Mesothelial cell of epicardium (in vitro differentiated cells): ENCODE measurements around the gene RP2. TPM values are rescaled to one million over a fixed set of nuclear protein-coding genes. Genes with fewer than 3 reads are reported as not detected.

Experiments
- DNase-seq, 2 experiments: peaks; one replicate each; pipeline ENCODE4 v3.0.0; 2021; ENCODE audit warnings: low spot score in 2 of 2; ENCODE audit not compliant: unreplicated experiment in 2 of 2
- H3K27ac Mint-ChIP-seq: 2 replicates; pipeline ENCODE4 v1.8.0; 2021; ENCODE audit warnings: mixed read lengths
- H3K27me3 Mint-ChIP-seq: 2 replicates; pipeline ENCODE4 v1.8.0; 2021; ENCODE audit warnings: low read depth, mixed read lengths
- H3K36me3 Mint-ChIP-seq: 2 replicates; pipeline ENCODE4 v1.8.0; 2021; ENCODE audit warnings: mixed read lengths
- H3K4me1 Mint-ChIP-seq: 2 replicates; pipeline ENCODE4 v1.8.0; 2021; ENCODE audit warnings: mixed read lengths
- H3K4me3 Mint-ChIP-seq: 2 replicates; pipeline ENCODE4 v1.8.0; 2021; ENCODE audit warnings: mild to moderate bottlenecking, moderate library complexity, mixed read lengths
- H3K9me3 Mint-ChIP-seq: 2 replicates; pipeline ENCODE4 v1.8.0; 2021; ENCODE audit warnings: mixed read lengths
- CTCF ChIP-seq: fragments of 200-600 bp; sonication (generic); IDR thresholded peaks from one replicate; pipeline ENCODE4 v1.5.0; 2021; ENCODE audit warnings: antibody characterized with exemption; ENCODE audit not compliant: unreplicated experiment
- total RNA-seq: library from RNA; stranded (reverse); gene quantifications from 3 replicates; pipeline ENCODE4 v1.2.1, GENCODE V29; 2021

Gene RP2
- total RNA-seq, 1 donor from 2014 or later: 8.1 TPM

GRCh38 chrX:46927718-46928117 is 90.9 kb downstream of the RP2 start:
- H3K9me3 Mint-ChIP-seq: peaks cover 30% of the 10 kb centered on the region
- H3K27ac Mint-ChIP-seq: no peak overlapping the region
- H3K27me3 Mint-ChIP-seq: no peaks in the 10 kb centered on the region
- H3K4me3 Mint-ChIP-seq: no peak overlapping the region
- H3K4me1 Mint-ChIP-seq: no peaks in the 10 kb centered on the region
- H3K36me3 Mint-ChIP-seq: peaks cover 4% of the 10 kb centered on the region
- TF ChIP-seq CTCF: no peak
- no peak for DNase-seq

- Mint-ChIP-seq H3K4me1 (peaks cover 6% of the 10 kb centered on the region), H3K27me3 (no peaks in the 10 kb centered on the region), H3K4me3 (no peak overlapping the region), H3K9me3 (peaks cover 25% of the 10 kb centered on the region), H3K36me3 (peaks cover 4% of the 10 kb centered on the region), H3K27ac (no peak overlapping the region)
- DNase-seq: no peak
- no peak for TF ChIP-seq CTCF
Measured at GRCh38 chrX:46929439-46930261, 92.8 kb downstream of the RP2 start.

Other genes starting within 250 kb of the RP2 start
- gene SLC9A7, start 77.9 kb upstream of the RP2 start, total RNA-seq: 13.6 to 14.3 TPM (median 14.1 TPM) in 3 replicates
- gene JADE3, start 75.4 kb downstream of the RP2 start, total RNA-seq: 15.5 to 16.4 TPM (median 16.4 TPM) in 3 replicates
- 0.61 to 1.2 TPM (median 1.2 TPM) in 3 replicates for gene RGN, start 241.4 kb downstream of the RP2 start, total RNA-seq